ENCODE data around the gene PTPRG.

GRCh38 chr3:61620073-61620472, 58.7 kb downstream of the PTPRG start:
- TF ChIP-seq POLR2AphosphoS5 (IDR thresholded peaks at IDR 0.05; ENCODE audit: low read depth, low read length) (no peak), POLR2A (IDR thresholded peaks at IDR 0.05; ENCODE audit: low read depth, low read length) (no peak), TAF1 (IDR thresholded peaks at IDR 0.05; ENCODE audit: borderline replicate concordance, low read depth, low read length) (no peak)
